Stimulated activated CD4-positive, alpha-beta T cell treated with anti-CD3 and anti-CD28 coated beads, TNF-alpha, amount 100 ng/mL, for 24 hours (primary cell): Measurements from ENCODE around the gene LRRC4B.

Experiments used
- DNase-seq, 3 experiments: peaks; one replicate each; pipeline ENCODE4 v3.0.0-alpha.2; 2020; ENCODE audit warnings: low read depth in 3 of 3

The LRRC4B gene

GRCh38 chr19:50507376-50507775, 60.9 kb downstream of the LRRC4B start:
- no peak for DNase-seq

- DNase-seq = no peak
Measured at GRCh38 chr19:50506700-50507099, 61.5 kb downstream of the LRRC4B start.

DNA sequence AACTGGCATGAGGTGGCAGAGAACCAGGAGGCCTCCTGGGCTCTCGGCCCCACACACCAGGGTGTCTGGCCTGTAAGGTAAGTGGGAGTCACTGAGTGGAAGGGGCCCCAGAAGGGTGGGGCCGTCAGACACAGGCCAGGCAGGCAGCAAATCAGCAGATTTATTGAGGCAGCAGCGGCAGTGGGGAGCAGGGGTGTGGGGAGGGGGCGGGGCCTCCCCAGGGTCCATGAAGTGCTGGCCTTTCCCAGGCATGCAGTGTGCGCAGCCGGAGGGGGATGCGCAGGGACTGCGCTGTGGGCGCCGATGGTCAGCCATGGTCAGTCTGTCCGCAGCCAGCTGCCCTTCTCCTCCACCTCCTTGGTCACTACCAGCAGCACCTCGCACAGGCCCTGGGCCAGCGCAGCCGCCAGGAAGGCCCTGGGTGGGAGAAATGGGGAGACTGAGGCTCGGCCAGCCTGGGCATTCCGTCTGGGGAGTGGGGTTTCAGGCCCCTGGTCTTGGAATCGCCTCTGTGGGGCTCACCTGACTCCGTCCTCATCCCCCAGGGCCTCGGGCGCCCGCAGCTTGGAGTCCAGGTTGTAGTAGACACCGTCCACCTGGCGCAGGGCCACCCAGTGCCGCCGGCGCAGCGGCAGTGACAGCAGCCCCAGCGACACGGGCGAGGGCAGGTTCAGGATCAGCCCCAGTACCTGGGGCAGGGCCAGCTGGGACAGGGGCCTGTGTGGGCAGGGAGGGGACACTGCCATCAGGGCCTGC, 62.2 kb downstream of the LRRC4B start:
- DNase-seq = no peak

- no peak for DNase-seq
Measured at GRCh38 chr19:50501568-50502475, 66.4 kb downstream of the LRRC4B start.

- DNase-seq = no peak
Measured at GRCh38 chr19:50501186-50501567, 67.1 kb downstream of the LRRC4B start.

- DNase-seq = no peak
Measured at GRCh38 chr19:50500753-50501151, 67.5 kb downstream of the LRRC4B start.

DNA sequence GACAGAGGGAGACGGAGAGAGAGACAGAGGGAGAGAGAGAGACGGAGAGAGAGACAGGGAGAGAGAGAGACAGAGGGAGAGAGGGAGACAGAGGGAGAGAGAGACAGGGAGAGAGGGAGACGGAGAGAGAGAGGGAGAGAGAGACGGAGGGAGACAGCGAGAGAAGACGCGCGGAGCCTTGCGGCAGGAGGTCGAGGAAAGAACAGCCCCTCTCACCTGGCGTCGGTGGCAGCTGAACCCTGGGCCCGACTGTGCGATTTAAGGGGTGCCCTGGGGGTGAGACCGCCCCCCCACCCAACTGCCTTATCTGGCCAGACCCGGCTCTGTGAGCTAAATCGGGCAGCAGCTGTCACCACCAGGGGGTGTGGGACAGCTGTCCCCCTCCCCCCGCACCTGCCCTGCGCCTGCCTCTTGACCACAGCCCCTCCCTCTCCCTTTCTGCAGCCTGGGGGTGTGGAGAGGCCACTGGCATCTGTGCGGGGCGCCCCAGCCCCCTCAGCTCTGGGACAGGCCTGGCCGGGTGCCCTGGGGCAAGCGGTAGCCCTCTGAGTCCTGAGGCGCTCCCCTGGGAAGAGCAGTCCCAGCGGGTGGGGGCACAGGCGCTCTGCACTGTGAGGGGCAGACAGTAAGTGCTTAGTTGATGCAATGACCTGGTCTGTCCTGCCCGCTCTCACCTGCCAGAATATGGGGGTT, 68.0 kb downstream of the LRRC4B start:
- no peak for DNase-seq

GRCh38 chr19:50498219-50499056, 69.8 kb downstream of the LRRC4B start:
- DNase-seq = no peak

GRCh38 chr19:50497022-50497405, 71.2 kb downstream of the LRRC4B start:
- no peak for DNase-seq

DNA sequence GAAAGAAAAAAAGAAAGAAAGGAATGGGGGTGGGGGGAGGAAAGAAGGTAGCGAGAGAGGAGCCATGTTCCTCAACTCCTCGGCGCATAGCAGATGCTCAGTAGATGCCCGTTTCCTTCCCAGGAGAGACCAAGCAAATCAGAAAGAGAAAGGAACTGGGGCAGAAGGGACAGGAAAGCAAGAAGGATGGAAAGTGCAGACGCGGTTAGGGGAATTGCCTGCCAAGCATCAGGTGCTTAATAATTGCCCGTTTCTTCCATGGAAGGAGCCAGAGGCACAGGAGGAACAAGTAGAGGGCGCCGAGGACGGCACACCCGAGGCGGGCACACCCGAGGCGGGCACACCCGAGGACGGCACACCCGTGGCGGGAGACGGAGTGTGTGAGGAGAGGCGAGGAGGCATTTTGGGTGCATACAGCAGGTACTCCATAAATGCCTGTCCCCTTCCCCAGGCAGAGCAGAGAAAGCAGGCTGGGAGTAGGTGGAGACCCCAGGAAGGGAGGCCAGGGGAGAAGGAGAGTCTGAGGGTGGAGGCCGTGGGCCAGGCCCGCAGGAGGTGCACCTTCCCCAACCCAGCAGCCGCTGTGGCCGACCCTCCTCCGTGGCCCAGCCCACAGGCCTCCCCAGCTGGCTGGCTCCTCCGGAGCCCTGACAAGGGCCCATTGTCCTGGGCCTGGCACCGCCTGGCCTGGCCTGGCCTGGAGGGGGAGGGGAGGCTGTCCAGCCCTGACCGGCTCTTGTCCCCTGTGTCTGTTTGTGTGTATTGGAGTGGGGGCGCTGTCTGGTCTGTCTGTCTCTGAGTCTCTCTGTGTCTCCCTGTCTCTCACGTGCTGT, 71.8 kb downstream of the LRRC4B start:
- no peak for DNase-seq

- DNase-seq = no peak
Measured at GRCh38 chr19:50495020-50495531, 73.2 kb downstream of the LRRC4B start.

- no peak for DNase-seq
Measured at GRCh38 chr19:50494186-50495019, 73.8 kb downstream of the LRRC4B start.

DNA sequence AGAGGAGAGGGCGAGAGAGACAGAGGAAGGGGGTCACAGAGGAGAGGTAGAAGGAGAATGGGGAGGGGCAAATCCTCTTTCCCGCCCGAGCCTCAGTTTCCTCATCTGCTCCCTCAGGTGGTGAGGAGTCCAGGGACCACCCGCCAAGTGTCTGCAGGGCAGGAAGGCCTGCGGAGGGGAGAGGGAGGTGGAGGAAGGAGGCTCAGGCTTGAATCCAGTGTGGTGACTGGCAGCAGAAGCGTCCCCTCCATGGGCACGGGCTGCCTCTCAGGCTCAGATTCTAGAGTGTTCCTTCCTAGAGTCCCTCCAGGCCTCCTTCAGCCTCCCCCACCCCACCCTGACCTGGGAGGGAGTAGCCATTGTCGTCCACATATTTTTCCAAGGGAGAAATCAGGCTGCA, 75.1 kb downstream of the LRRC4B start:
- no peak for DNase-seq

GRCh38 chr19:50492303-50493052, 75.8 kb downstream of the LRRC4B start:
- peak in 2 of 3 experiments; percentile 22 to 26 for DNase-seq

- DNase-seq = no peak
Measured at GRCh38 chr19:50490991-50491472, 77.2 kb downstream of the LRRC4B start.

GRCh38 chr19:50490411-50490811, 77.8 kb downstream of the LRRC4B start:
- no peak for DNase-seq

DNA sequence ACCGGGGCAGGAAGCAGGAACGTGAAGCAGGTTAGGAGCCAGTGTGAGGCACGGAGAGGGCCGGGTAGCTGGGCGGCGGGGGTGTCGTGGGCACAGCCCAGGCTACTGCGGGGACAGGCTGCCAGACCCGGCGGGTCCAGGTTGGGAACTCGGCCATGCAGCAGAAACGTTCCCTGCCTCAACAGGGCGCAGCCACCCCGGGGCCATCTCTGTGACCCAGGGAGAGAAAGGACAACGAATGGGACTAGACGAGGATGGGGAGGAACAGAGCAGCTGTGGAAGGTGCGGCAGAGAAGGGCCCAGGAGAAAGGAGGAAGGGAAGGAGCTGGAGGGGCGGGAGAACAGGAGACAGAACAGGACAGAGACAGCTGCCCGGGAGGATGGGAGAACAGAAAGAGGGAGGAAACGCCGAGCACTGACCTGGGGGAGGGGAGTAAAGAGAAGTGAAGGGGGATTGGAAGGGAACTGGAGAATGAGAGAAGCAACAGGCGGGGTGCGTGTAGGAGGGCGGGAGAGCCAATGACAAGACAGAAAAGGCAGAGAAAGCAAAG, 78.7 kb downstream of the LRRC4B start:
- DNase-seq = no peak
